MCF 10A (cell line): ENCODE measurements around the gene LSM4. TPM values are rescaled to one million over a fixed set of nuclear protein-coding genes. Genes with fewer than 3 reads are reported as not detected.
A peak's percentile ranks its signal among the peaks of the same experiment; 100 is the strongest.

Experiments used
- BruUV-seq: library from RNA; stranded (reverse); fragments of 400-500 nt; replicated peaks from 2 replicates; lab custom pipeline; 2021; lab: Mats Ljungman, UMichigan
- CTCF ChIA-PET: fragments of 300-600 bp; sonication (Branson Sonifier 250); formaldehyde crosslinking; extraction: SDS; loops from one replicate; lab custom pipeline; 2021; ENCODE audit warnings: antibody characterized with exemption, inconsistent platforms; lab: Yijun Ruan, JAX
- POLR2A ChIA-PET: fragments of 300-600, 350-650 bp; sonication (Branson Sonifier 250); formaldehyde crosslinking; extraction: SDS; loops from one replicate; lab custom pipeline; 2020; ENCODE audit warnings: antibody characterized with exemption, inconsistent platforms; lab: Yijun Ruan, JAX
- DNase-seq: peaks from one replicate; pipeline ENCODE4 v3.0.0-alpha.2; 2018; ENCODE audit not compliant: unreplicated experiment
- H3K27ac Mint-ChIP-seq: one replicate; pipeline ENCODE4 v1.8.0; 2022; ENCODE audit warnings: mild to moderate bottlenecking, low read depth, mixed read lengths; ENCODE audit not compliant: unreplicated experiment
- H3K27me3 Mint-ChIP-seq: one replicate; pipeline ENCODE4 v1.8.0; 2022; ENCODE audit warnings: mixed read lengths; ENCODE audit not compliant: insufficient read depth, unreplicated experiment
- H3K36me3 Mint-ChIP-seq: one replicate; pipeline ENCODE4 v1.8.0; 2022; ENCODE audit warnings: mild to moderate bottlenecking, moderate library complexity, mixed read lengths; ENCODE audit not compliant: insufficient read depth, unreplicated experiment
- H3K4me1 Mint-ChIP-seq: one replicate; pipeline ENCODE4 v1.8.0; 2022; ENCODE audit warnings: mixed read lengths; ENCODE audit not compliant: insufficient read depth, unreplicated experiment
- H3K4me3 Mint-ChIP-seq: one replicate; pipeline ENCODE4 v1.8.0; 2022; ENCODE audit warnings: mild to moderate bottlenecking, moderate library complexity, mixed read lengths; ENCODE audit not compliant: unreplicated experiment
- H3K9me3 Mint-ChIP-seq: one replicate; pipeline ENCODE4 v1.8.0; 2022; ENCODE audit warnings: mixed read lengths; ENCODE audit not compliant: unreplicated experiment
- intact Hi-C: fragments of 100-400 bp; cut with micrococcal nuclease; formaldehyde crosslinking; loops from 2 replicates; pipeline ENCODE4 v1.14.1; 2022
- total RNA-seq: library from RNA; stranded (reverse); gene quantifications from 2 replicates; pipeline ENCODE4 v1.2.3, GENCODE V29; 2022
- TF ChIP-seq, protein P1 (sequence below): fragments of 200-600 bp; IDR thresholded peaks from one replicate; pipeline ENCODE4 v1.8.0; 2022; ENCODE audit warnings: antibody characterized with exemption, mild to moderate bottlenecking; ENCODE audit not compliant: unreplicated experiment

Gene LSM4
- total RNA-seq, 1 experiment from 2014 or later = 193 TPM

- Mint-ChIP-seq H3K9me3 (no peaks in the 10 kb centered on the region), H3K27ac (peak overlapping the region; percentile 98), H3K27me3 (no peaks in the 10 kb centered on the region), H3K36me3 (peaks cover 71% of the 10 kb centered on the region), H3K4me1 (peaks cover 27% of the 10 kb centered on the region), H3K4me3 (peak overlapping the region; percentile 87)
- intact Hi-C loops = loop anchor here (1.0 kb wide), 3 partner anchors 44 to 131 kb away; partner anchors contain the start of gene LSM4
- ChIA-PET CTCF (interaction anchor here (0.6 to 8.0 kb wide), 36 partner anchors 10 to 181 kb away, joined by 3 to 257 read pairs (median 4); partner anchors contain the start of genes LSM4 and PGPEP1), POLR2A (interaction anchor here (0.6 to 9.0 kb wide), 29 partner anchors 11 to 747 kb away, joined by 3 to 178 read pairs (median 4); partner anchors contain the start of genes ELL, GDF15, LSM4 and MPV17L2)
- DNase-seq = no peak
- BruUV-seq = no TSS peak
- TF ChIP-seq, protein P1, sequence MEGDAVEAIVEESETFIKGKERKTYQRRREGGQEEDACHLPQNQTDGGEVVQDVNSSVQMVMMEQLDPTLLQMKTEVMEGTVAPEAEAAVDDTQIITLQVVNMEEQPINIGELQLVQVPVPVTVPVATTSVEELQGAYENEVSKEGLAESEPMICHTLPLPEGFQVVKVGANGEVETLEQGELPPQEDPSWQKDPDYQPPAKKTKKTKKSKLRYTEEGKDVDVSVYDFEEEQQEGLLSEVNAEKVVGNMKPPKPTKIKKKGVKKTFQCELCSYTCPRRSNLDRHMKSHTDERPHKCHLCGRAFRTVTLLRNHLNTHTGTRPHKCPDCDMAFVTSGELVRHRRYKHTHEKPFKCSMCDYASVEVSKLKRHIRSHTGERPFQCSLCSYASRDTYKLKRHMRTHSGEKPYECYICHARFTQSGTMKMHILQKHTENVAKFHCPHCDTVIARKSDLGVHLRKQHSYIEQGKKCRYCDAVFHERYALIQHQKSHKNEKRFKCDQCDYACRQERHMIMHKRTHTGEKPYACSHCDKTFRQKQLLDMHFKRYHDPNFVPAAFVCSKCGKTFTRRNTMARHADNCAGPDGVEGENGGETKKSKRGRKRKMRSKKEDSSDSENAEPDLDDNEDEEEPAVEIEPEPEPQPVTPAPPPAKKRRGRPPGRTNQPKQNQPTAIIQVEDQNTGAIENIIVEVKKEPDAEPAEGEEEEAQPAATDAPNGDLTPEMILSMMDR = no peak
These were observed 43.7 kb downstream of the LSM4 start for GRCh38 chr19:18279266-18279515.

- H3K4me1 Mint-ChIP-seq = peaks cover 29% of the 10 kb centered on the region
- H3K9me3 Mint-ChIP-seq = no peaks in the 10 kb centered on the region
- no peaks in the 10 kb centered on the region for H3K27me3 Mint-ChIP-seq
- no TSS peak for BruUV-seq
- no peak for DNase-seq
- TF ChIP-seq, protein P1 = no peak
- intact Hi-C loops = loop anchor here (1.0 kb wide), 3 partner anchors 45 to 132 kb away; partner anchors contain the start of gene LSM4
- POLR2A ChIA-PET = interaction anchor here (0.6 to 9.0 kb wide), 20 partner anchors 10 to 341 kb away, joined by 3 to 178 read pairs (median 16); partner anchors contain the start of genes ELL, GDF15, LSM4 and MPV17L2
- CTCF ChIA-PET = interaction anchor here (0.5 to 8.0 kb wide), 38 partner anchors 9 to 532 kb away, joined by 3 to 257 read pairs (median 4); partner anchors contain the start of genes LSM4, PGPEP1 and RAB3A
- H3K27ac Mint-ChIP-seq = peak overlapping the region; percentile 98
- peak overlapping the region; percentile 87 for H3K4me3 Mint-ChIP-seq
- H3K36me3 Mint-ChIP-seq = peaks cover 71% of the 10 kb centered on the region
These were observed 44.2 kb downstream of the LSM4 start for GRCh38 chr19:18278521-18279265.

GRCh38 chr19:18274781-18275356, 48.0 kb downstream of the LSM4 start:
- peak overlapping the region; percentile 79 for H3K27ac Mint-ChIP-seq
- H3K4me3 Mint-ChIP-seq = peak overlapping the region; percentile 38
- ChIA-PET CTCF (interaction anchor here (0.5 to 8.0 kb wide), 6 partner anchors 23 to 423 kb away, joined by 3 to 257 read pairs (median 4); no protein-coding TSS in a partner anchor), POLR2A (interaction anchor here (0.5 to 9.0 kb wide), 17 partner anchors 17 to 980 kb away, joined by 3 to 178 read pairs (median 4); partner anchors contain the start of genes LSM4 and RAB3A)
- peak; percentile 94 for DNase-seq
- H3K36me3 Mint-ChIP-seq = peaks cover 51% of the 10 kb centered on the region
- intact Hi-C loops = loop anchor here (1.0 kb wide), 1 partner anchor 48 kb away; the partner anchor contains the start of gene LSM4
- no peaks in the 10 kb centered on the region for H3K27me3 Mint-ChIP-seq
- no peaks in the 10 kb centered on the region for H3K9me3 Mint-ChIP-seq
- H3K4me1 Mint-ChIP-seq = peaks cover 23% of the 10 kb centered on the region
- TF ChIP-seq, protein P1 = peak; percentile 3
- no TSS peak for BruUV-seq
